ENCODE measurements around the gene METTL17. TPM values are rescaled to one million over a fixed set of nuclear protein-coding genes. Genes with fewer than 3 reads are reported as not detected.

Gene METTL17
- total RNA-seq, 1 donor from 2014 or later: 81.5 TPM

DNA sequence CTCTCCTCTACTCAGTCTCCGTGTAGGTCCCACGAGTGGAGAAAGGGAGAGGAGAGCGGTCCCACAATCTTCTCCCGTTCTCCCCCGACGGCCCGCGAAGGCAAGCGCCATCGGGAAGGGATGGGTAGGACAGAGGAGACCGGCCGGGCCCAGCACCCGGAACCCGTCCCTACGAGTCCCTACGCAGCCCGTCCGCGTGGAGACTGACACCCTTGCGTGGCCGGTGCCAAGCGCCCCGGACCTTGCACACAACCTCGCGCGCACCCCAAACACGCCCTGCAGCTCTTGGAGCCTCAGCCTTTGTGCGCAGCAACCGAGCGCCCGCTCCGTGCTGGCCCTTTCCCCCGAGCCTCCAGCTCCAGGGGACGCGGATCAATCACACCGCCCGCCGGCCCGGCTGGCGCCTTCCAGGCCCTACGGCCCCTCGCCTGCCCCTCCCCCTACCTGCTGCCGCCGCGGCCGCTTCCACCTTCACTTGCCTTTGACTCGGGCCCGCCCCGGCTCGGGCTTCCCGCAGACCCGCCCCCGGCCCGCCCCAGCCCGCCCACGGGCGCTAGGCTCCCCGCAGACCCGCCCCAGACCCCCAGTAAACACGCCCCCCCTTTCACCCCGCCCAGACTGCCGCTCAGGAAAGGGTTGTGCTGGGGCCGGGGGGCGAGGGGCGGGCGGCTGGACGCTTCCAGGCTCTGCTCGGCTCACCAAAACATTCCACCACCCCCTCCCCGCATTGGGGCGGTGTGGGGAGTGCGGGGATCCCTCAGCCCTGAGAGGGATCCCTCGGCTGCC is 35.0 kb downstream of the METTL17 start, which contains the start of gene NDRG2:
Gene NDRG2, minus strand, starts transcription at position 477 of the 786 bp plus-strand sequence. CDS start 1,746 bp downstream, outside the sequence.
- H3K4me1 Mint-ChIP-seq (ENCODE audit: low read depth, unreplicated experiment): peaks cover 4% of the 10 kb centered on the region
- H3K9me3 Mint-ChIP-seq (ENCODE audit: unreplicated experiment): peaks cover 7% of the 10 kb centered on the region
- H3K4me3 Mint-ChIP-seq (ENCODE audit: unreplicated experiment): peak within 1 kb of the TSS; percentile 88

GRCh38 chr14:21025371-21026273 is 35.8 kb downstream of the METTL17 start:
- Mint-ChIP-seq H3K27me3 (ENCODE audit: unreplicated experiment) (peaks cover 5% of the 10 kb centered on the region), H3K4me1 (ENCODE audit: low read depth, unreplicated experiment) (peaks cover 4% of the 10 kb centered on the region), H3K36me3 (ENCODE audit: unreplicated experiment) (peaks cover 4% of the 10 kb centered on the region), H3K27ac (ENCODE audit: unreplicated experiment) (no peak overlapping the region), H3K9me3 (ENCODE audit: unreplicated experiment) (peaks cover 9% of the 10 kb centered on the region), H3K4me3 (ENCODE audit: unreplicated experiment) (peak overlapping the region; percentile 88)
- no peak for TF ChIP-seq CTCF (IDR thresholded peaks at IDR 0.05; ENCODE audit: partially characterized antibody, unreplicated experiment)
- DNase-seq: peak; percentile 39

More for the DNA sequence above, 35.0 kb downstream of the METTL17 start, which contains the start of gene NDRG2:
- no peak for TF ChIP-seq CTCF (IDR thresholded peaks at IDR 0.05; ENCODE audit: partially characterized antibody, unreplicated experiment)
- peaks cover 5% of the 10 kb centered on the region for H3K27me3 Mint-ChIP-seq (ENCODE audit: unreplicated experiment)
- peaks cover 4% of the 10 kb centered on the region for H3K36me3 Mint-ChIP-seq (ENCODE audit: unreplicated experiment)
- H3K27ac Mint-ChIP-seq (ENCODE audit: unreplicated experiment): no peak within 1 kb of the TSS
- DNase-seq: peak; percentile 87

DNA sequence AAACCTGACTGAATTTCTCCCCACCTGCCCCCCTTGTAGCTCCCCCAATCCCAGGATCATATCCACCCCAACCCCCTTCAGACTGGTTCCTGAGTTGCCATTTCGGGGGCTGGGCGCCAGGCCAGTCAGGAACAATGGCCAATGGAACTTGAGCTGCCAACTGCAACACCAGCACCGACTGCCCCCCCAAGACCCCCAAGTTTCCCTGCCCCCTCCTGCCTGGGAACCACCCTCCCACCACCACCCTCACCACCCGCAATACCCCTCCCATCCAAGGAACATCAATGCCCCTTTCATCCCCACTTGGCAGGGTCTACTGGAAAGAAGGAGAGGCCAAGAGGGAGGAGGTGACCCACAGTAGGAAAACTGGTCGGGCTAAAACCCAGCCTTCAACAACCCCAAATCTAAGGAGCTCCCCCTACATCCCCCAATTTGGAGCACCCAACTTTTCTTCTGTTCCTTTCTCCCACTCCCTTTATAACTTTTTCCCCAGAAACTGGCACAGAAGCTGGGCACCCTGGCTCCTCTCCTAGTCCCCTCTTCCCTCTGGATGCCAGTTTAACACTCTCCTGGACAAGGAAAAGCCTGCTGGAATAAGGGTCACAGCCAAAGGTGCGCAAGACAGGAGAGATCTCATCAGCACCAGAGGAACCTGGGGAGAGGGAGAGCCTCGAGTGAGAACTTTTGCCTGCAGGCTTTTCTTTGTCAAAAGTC is 36.7 kb downstream of the METTL17 start:
- Mint-ChIP-seq H3K4me1 (ENCODE audit: low read depth, unreplicated experiment) (peaks cover 4% of the 10 kb centered on the region), H3K27ac (ENCODE audit: unreplicated experiment) (no peak overlapping the region), H3K27me3 (ENCODE audit: unreplicated experiment) (peaks cover 5% of the 10 kb centered on the region), H3K36me3 (ENCODE audit: unreplicated experiment) (peaks cover 4% of the 10 kb centered on the region), H3K9me3 (ENCODE audit: unreplicated experiment) (peaks cover 10% of the 10 kb centered on the region), H3K4me3 (ENCODE audit: unreplicated experiment) (peak overlapping the region; percentile 88)
- DNase-seq: no peak
- TF ChIP-seq CTCF (IDR thresholded peaks at IDR 0.05; ENCODE audit: partially characterized antibody, unreplicated experiment): no peak

DNA sequence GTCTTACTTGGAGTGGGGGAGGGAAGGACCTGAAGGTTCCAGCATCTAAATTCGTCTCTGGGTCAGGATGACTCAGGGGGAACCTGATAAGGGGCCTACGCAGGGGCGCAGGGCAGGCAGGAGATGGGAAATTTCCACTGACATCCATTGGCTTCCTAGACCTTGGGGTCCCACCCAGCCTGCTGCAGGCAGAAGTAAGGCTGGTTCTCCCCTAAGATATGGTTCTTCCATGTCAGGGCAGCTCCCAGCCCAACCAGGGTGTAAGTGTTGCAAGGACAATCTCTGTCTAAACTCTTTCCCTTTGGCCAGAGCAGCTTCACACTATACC is 37.2 kb downstream of the METTL17 start:
- peaks cover 4% of the 10 kb centered on the region for H3K36me3 Mint-ChIP-seq (ENCODE audit: unreplicated experiment)
- no peak overlapping the region for H3K4me3 Mint-ChIP-seq (ENCODE audit: unreplicated experiment)
- no peak for TF ChIP-seq CTCF (IDR thresholded peaks at IDR 0.05; ENCODE audit: partially characterized antibody, unreplicated experiment)
- H3K9me3 Mint-ChIP-seq (ENCODE audit: unreplicated experiment): peaks cover 8% of the 10 kb centered on the region
- peaks cover 3% of the 10 kb centered on the region for H3K27me3 Mint-ChIP-seq (ENCODE audit: unreplicated experiment)
- no peak for DNase-seq
- H3K4me1 Mint-ChIP-seq (ENCODE audit: low read depth, unreplicated experiment): peaks cover 4% of the 10 kb centered on the region
- H3K27ac Mint-ChIP-seq (ENCODE audit: unreplicated experiment): no peak overlapping the region
